Subcutaneous abdominal adipose tissue (tissue), 5 donors: ENCODE measurements around the gene MNT.

Experiments used
- H3K27ac ChIP-seq: one replicate; pipeline ENCODE4 v1.7.0; 2013; ENCODE audit warnings: low read depth, mild to moderate bottlenecking, inconsistent platforms, low read length, moderate library complexity
- H3K27me3 ChIP-seq, 5 donors: one replicate each; pipeline ENCODE4 v1.7.0; 2013; ENCODE audit warnings: low read length in 5 of 5, inconsistent platforms in 1 of 5; ENCODE audit not compliant: control insufficient read depth in 5 of 5, insufficient read depth in 4 of 5
- H3K36me3 ChIP-seq, 5 donors: one replicate each; pipeline ENCODE4 v1.7.0; 2013; ENCODE audit warnings: low read length in 5 of 5; ENCODE audit not compliant: control insufficient read depth in 5 of 5, insufficient read depth in 5 of 5
- H3K4me1 ChIP-seq, 5 donors: one replicate each; pipeline ENCODE4 v1.7.0; 2013; ENCODE audit warnings: low read length in 5 of 5, mild to moderate bottlenecking in 3 of 5, moderate library complexity in 1 of 5; ENCODE audit not compliant: control insufficient read depth in 5 of 5, insufficient read depth in 5 of 5
- H3K4me3 ChIP-seq, 5 donors: one replicate each; pipeline ENCODE4 v1.7.0; 2013; ENCODE audit warnings: low read length in 5 of 5, low read depth in 1 of 5
- H3K9ac ChIP-seq, 5 donors: one replicate each; pipeline ENCODE4 v1.7.0; 2013; ENCODE audit warnings: low read length in 5 of 5, mild to moderate bottlenecking in 4 of 5, moderate library complexity in 3 of 5
- H3K9me3 ChIP-seq, 5 donors: one replicate each; pipeline ENCODE4 v1.7.0; 2013; ENCODE audit warnings: low read length in 5 of 5; ENCODE audit not compliant: control insufficient read depth in 5 of 5
- donor health status: healthy.
- donor health status: healthy.
- donor health status: healthy.
- donor health status: healthy.
- donor health status: healthy.

Gene MNT

GRCh38 chr17:2364763-2365116 is 36.1 kb downstream of the MNT start:
- Histone ChIP-seq H3K4me3 (no peak overlapping the region), H3K27ac (no peak overlapping the region), H3K36me3 (peaks cover 0 to 66% (median 42%) of the 10 kb centered on the region in 5 donors), H3K27me3 (no peaks in the 10 kb centered on the region), H3K9ac (no peak overlapping the region), H3K9me3 (no peaks in the 10 kb centered on the region), H3K4me1 (peaks cover 0 to 10% (median 2%) of the 10 kb centered on the region in 5 donors)

GRCh38 chr17:2363851-2364762 is 36.8 kb downstream of the MNT start:
- H3K27me3 ChIP-seq: no peaks in the 10 kb centered on the region
- H3K4me3 ChIP-seq: no peak overlapping the region
- H3K27ac ChIP-seq: no peak overlapping the region
- H3K9ac ChIP-seq: no peak overlapping the region
- H3K9me3 ChIP-seq: no peaks in the 10 kb centered on the region
- peaks cover 0 to 67% (median 42%) of the 10 kb centered on the region in 5 donors for H3K36me3 ChIP-seq
- H3K4me1 ChIP-seq: peaks cover 0 to 15% (median 2%) of the 10 kb centered on the region in 5 donors

GRCh38 chr17:2363318-2363717 is 37.5 kb downstream of the MNT start:
- Histone ChIP-seq H3K4me3 (no peak overlapping the region), H3K9ac (no peak overlapping the region), H3K27me3 (no peaks in the 10 kb centered on the region), H3K4me1 (peaks cover 0 to 16% (median 2%) of the 10 kb centered on the region in 5 donors), H3K27ac (no peak overlapping the region), H3K9me3 (no peaks in the 10 kb centered on the region), H3K36me3 (peaks cover 0 to 67% (median 42%) of the 10 kb centered on the region in 5 donors)

- Histone ChIP-seq H3K9ac (no peak overlapping the region), H3K9me3 (no peaks in the 10 kb centered on the region), H3K27me3 (no peaks in the 10 kb centered on the region), H3K4me3 (no peak overlapping the region), H3K27ac (no peak overlapping the region), H3K4me1 (peaks cover 0 to 16% (median 2%) of the 10 kb centered on the region in 5 donors), H3K36me3 (peaks cover 0 to 67% (median 39%) of the 10 kb centered on the region in 5 donors)
Observed at GRCh38 chr17:2362881-2363280, 38.0 kb downstream of the MNT start.

GRCh38 chr17:2362416-2362815 is 38.4 kb downstream of the MNT start:
- H3K27ac ChIP-seq: no peak overlapping the region
- no peak overlapping the region for H3K9ac ChIP-seq
- no peaks in the 10 kb centered on the region for H3K27me3 ChIP-seq
- H3K9me3 ChIP-seq: no peaks in the 10 kb centered on the region
- peaks cover 0 to 65% (median 41%) of the 10 kb centered on the region in 5 donors for H3K36me3 ChIP-seq
- peaks cover 0 to 16% (median 2%) of the 10 kb centered on the region in 5 donors for H3K4me1 ChIP-seq
- no peak overlapping the region for H3K4me3 ChIP-seq

- peaks cover 0 to 63% (median 41%) of the 10 kb centered on the region in 5 donors for H3K36me3 ChIP-seq
- H3K4me1 ChIP-seq: peaks cover 0 to 16% (median 2%) of the 10 kb centered on the region in 5 donors
- no peaks in the 10 kb centered on the region for H3K27me3 ChIP-seq
Observed at GRCh38 chr17:2362016-2362415, 38.8 kb downstream of the MNT start.

GRCh38 chr17:2361010-2361760 is 39.7 kb downstream of the MNT start:
- H3K36me3 ChIP-seq: peaks cover 0 to 55% (median 38%) of the 10 kb centered on the region in 5 donors
- no peaks in the 10 kb centered on the region for H3K9me3 ChIP-seq

More at GRCh38 chr17:2362016-2362415, 38.8 kb downstream of the MNT start:
- no peaks in the 10 kb centered on the region for H3K9me3 ChIP-seq
- no peak overlapping the region for H3K4me3 ChIP-seq
- no peak overlapping the region for H3K9ac ChIP-seq
- H3K27ac ChIP-seq: no peak overlapping the region

GRCh38 chr17:2357931-2358434 is 42.9 kb downstream of the MNT start:
- Histone ChIP-seq H3K9ac (peak overlapping the region in 1 of 5 donors; percentile 13), H3K9me3 (no peaks in the 10 kb centered on the region), H3K27ac (no peak overlapping the region), H3K4me1 (peaks cover 0 to 12% (median 0%) of the 10 kb centered on the region in 5 donors), H3K36me3 (peaks cover 0 to 23% (median 13%) of the 10 kb centered on the region in 5 donors), H3K27me3 (no peaks in the 10 kb centered on the region), H3K4me3 (no peak overlapping the region)

More at GRCh38 chr17:2361010-2361760, 39.7 kb downstream of the MNT start:
- Histone ChIP-seq H3K27ac (no peak overlapping the region), H3K4me3 (no peak overlapping the region), H3K27me3 (no peaks in the 10 kb centered on the region), H3K9ac (no peak overlapping the region), H3K4me1 (peaks cover 0 to 16% (median 2%) of the 10 kb centered on the region in 5 donors)

- no peaks in the 10 kb centered on the region for H3K9me3 ChIP-seq
- H3K36me3 ChIP-seq: peaks cover 0 to 16% (median 8%) of the 10 kb centered on the region in 5 donors
- no peak overlapping the region for H3K4me3 ChIP-seq
- H3K27me3 ChIP-seq: no peaks in the 10 kb centered on the region
- H3K4me1 ChIP-seq: peaks cover 0 to 12% (median 0%) of the 10 kb centered on the region in 5 donors
- H3K27ac ChIP-seq: no peak overlapping the region
- no peak overlapping the region for H3K9ac ChIP-seq
Observed at GRCh38 chr17:2357237-2357636, 43.6 kb downstream of the MNT start.
